Neural progenitor cell (in vitro differentiated cells): Measurements from ENCODE around the gene PTPRA. TPM values are rescaled to one million over a fixed set of nuclear protein-coding genes. Genes with fewer than 3 reads are reported as not detected.

Experiments
- DNase-seq: peaks from one replicate; pipeline ENCODE4 v3.0.0-alpha.2; 2016; ENCODE audit warnings: low spot score
- H2AFZ ChIP-seq: fragments of 200-600 bp; sonication (generic); replicated peaks from 2 replicates; pipeline ENCODE4 v1.6.1; 2016; ENCODE audit warnings: antibody characterized with exemption
- H3F3A ChIP-seq: fragments of 200-600 bp; sonication (generic); 2 replicates; pipeline ENCODE4 v1.6.1; 2016; ENCODE audit warnings: antibody characterized with exemption, low read depth
- H3K27ac ChIP-seq: fragments of 200-600 bp; sonication (generic); 2 replicates; pipeline ENCODE4 v1.5.1; 2016; ENCODE audit warnings: mild to moderate bottlenecking
- H3K27me3 ChIP-seq: fragments of 200-600 bp; sonication (generic); 2 replicates; pipeline ENCODE4 v1.6.1; 2016; ENCODE audit warnings: mild to moderate bottlenecking, moderate library complexity
- H3K36me3 ChIP-seq: fragments of 200-600 bp; sonication (generic); 2 replicates; pipeline ENCODE4 v1.5.1; 2016
- H3K4me1 ChIP-seq: fragments of 200-600 bp; sonication (generic); 2 replicates; pipeline ENCODE4 v1.6.1; 2016; ENCODE audit warnings: mixed run types
- H3K4me2 ChIP-seq: fragments of 200-600 bp; sonication (generic); 2 replicates; pipeline ENCODE4 v1.6.1; 2016
- H3K4me3 ChIP-seq: fragments of 200-600 bp; sonication (generic); 2 replicates; pipeline ENCODE4 v1.5.1; 2016
- H3K79me2 ChIP-seq: fragments of 200-600 bp; sonication (generic); 2 replicates; pipeline ENCODE4 v1.6.1; 2016; ENCODE audit warnings: low read depth
- H3K9ac ChIP-seq: fragments of 200-600 bp; sonication (generic); 2 replicates; pipeline ENCODE4 v1.6.1; 2016
- H3K9me3 ChIP-seq: fragments of 200-600 bp; sonication (generic); 2 replicates; pipeline ENCODE4 v1.5.1; 2016; ENCODE audit warnings: low read depth
- H4K20me1 ChIP-seq: fragments of 200-600 bp; sonication (generic); 2 replicates; pipeline ENCODE4 v1.6.1; 2016; ENCODE audit warnings: low read depth
- H3K27ac Mint-ChIP-seq: 3 replicates; pipeline ENCODE4 v1.8.0; 2021; ENCODE audit warnings: mixed read lengths
- H3K27me3 Mint-ChIP-seq: 2 replicates; pipeline ENCODE4 v1.8.0; 2022; ENCODE audit warnings: low read depth, mild to moderate bottlenecking, inconsistent platforms, moderate library complexity, mixed read lengths; ENCODE audit not compliant: insufficient read depth
- H3K36me3 Mint-ChIP-seq: 3 replicates; pipeline ENCODE4 v1.8.0; 2021; ENCODE audit warnings: mixed read lengths
- H3K4me1 Mint-ChIP-seq: 3 replicates; pipeline ENCODE4 v1.8.0; 2021; ENCODE audit warnings: mixed read lengths
- H3K4me3 Mint-ChIP-seq: 3 replicates; pipeline ENCODE4 v1.8.0; 2021; ENCODE audit warnings: mild to moderate bottlenecking, moderate library complexity, mixed read lengths
- H3K9me3 Mint-ChIP-seq: 3 replicates; pipeline ENCODE4 v1.8.0; 2020; ENCODE audit warnings: mixed read lengths
- CTCF ChIP-seq: fragments of 200-600 bp; sonication (generic); IDR thresholded peaks from 2 replicates; pipeline ENCODE4 v1.5.1; 2017; ENCODE audit warnings: antibody characterized with exemption, mild to moderate bottlenecking
- EZH2 ChIP-seq: fragments of 200-600 bp; sonication (generic); IDR thresholded peaks from 2 replicates; pipeline ENCODE4 v1.6.1; 2017; ENCODE audit warnings: antibody characterized with exemption, mild to moderate bottlenecking, moderate library complexity
- EZH2phosphoT487 ChIP-seq: fragments of 200-600 bp; sonication (generic); IDR thresholded peaks from 2 replicates; pipeline ENCODE4 v1.6.1; 2017; ENCODE audit warnings: antibody characterized with exemption
- total RNA-seq: library from RNA; depleted of rRNA; stranded (reverse); fragments of >200 nt; gene quantifications from 2 replicates; pipeline ENCODE4 v1.2.3, GENCODE V29; 2015; ENCODE audit warnings: low replicate concordance

PTPRA gene
- total RNA-seq, 1 donor from 2014 or later: 77.7 TPM

GRCh38 chr20:2907519-2907918 lies 34.2 kb downstream of the PTPRA start:
- Mint-ChIP-seq H3K27me3 (peaks cover 2% of the 10 kb centered on the region), H3K27ac (no peak overlapping the region), H3K4me1 (no peaks in the 10 kb centered on the region), H3K36me3 (peaks cover 18% of the 10 kb centered on the region), H3K4me3 (no peak overlapping the region), H3K9me3 (peaks cover 11% of the 10 kb centered on the region)
- H3F3A ChIP-seq: peaks cover 22% of the 10 kb centered on the region
- H3K27ac ChIP-seq: no peak overlapping the region
- no peak overlapping the region for H3K4me3 ChIP-seq
- no peak for DNase-seq
- no peak overlapping the region for H3K4me2 ChIP-seq
- no peaks in the 10 kb centered on the region for H3K27me3 ChIP-seq
- H4K20me1 ChIP-seq: peaks cover 22% of the 10 kb centered on the region
- H3K79me2 ChIP-seq: peaks cover 76% of the 10 kb centered on the region
- H3K9me3 ChIP-seq: peaks cover 8% of the 10 kb centered on the region
- TF ChIP-seq CTCF (no peak), EZH2 (no peak), EZH2phosphoT487 (no peak)
- no peaks in the 10 kb centered on the region for H3K4me1 ChIP-seq
- no peak overlapping the region for H3K9ac ChIP-seq
- H3K36me3 ChIP-seq: no peaks in the 10 kb centered on the region
- H2AFZ ChIP-seq: no peak overlapping the region

GRCh38 chr20:2909953-2910352 lies 36.7 kb downstream of the PTPRA start:
- no peaks in the 10 kb centered on the region for H3K36me3 ChIP-seq

GRCh38 chr20:2911200-2911599 lies 37.9 kb downstream of the PTPRA start:
- no peak overlapping the region for H3K27ac ChIP-seq
- Mint-ChIP-seq H3K4me1 (no peaks in the 10 kb centered on the region), H3K4me3 (no peak overlapping the region), H3K9me3 (peaks cover 5% of the 10 kb centered on the region), H3K27ac (no peak overlapping the region), H3K27me3 (peaks cover 2% of the 10 kb centered on the region), H3K36me3 (peaks cover 8% of the 10 kb centered on the region)
- peaks cover 20% of the 10 kb centered on the region for H3F3A ChIP-seq
- no peaks in the 10 kb centered on the region for H3K27me3 ChIP-seq
- no peak for DNase-seq
- H2AFZ ChIP-seq: no peak overlapping the region
- H3K9ac ChIP-seq: no peak overlapping the region
- peaks cover 48% of the 10 kb centered on the region for H3K79me2 ChIP-seq
- no peaks in the 10 kb centered on the region for H3K36me3 ChIP-seq
- H3K4me2 ChIP-seq: no peak overlapping the region
- no peak overlapping the region for H3K4me3 ChIP-seq
- no peaks in the 10 kb centered on the region for H3K9me3 ChIP-seq
- no peaks in the 10 kb centered on the region for H3K4me1 ChIP-seq
- H4K20me1 ChIP-seq: peaks cover 33% of the 10 kb centered on the region
- TF ChIP-seq CTCF (no peak), EZH2phosphoT487 (no peak), EZH2 (no peak)

More at GRCh38 chr20:2909953-2910352, 36.7 kb downstream of the PTPRA start:
- Histone ChIP-seq H3K4me2 (no peak overlapping the region), H3K27ac (no peak overlapping the region), H2AFZ (no peak overlapping the region), H4K20me1 (peaks cover 30% of the 10 kb centered on the region), H3K4me1 (no peaks in the 10 kb centered on the region), H3K9ac (no peak overlapping the region), H3K27me3 (no peaks in the 10 kb centered on the region), H3K79me2 (peaks cover 51% of the 10 kb centered on the region), H3K9me3 (peaks cover 3% of the 10 kb centered on the region), H3F3A (peaks cover 22% of the 10 kb centered on the region), H3K4me3 (no peak overlapping the region)
- no peaks in the 10 kb centered on the region for H3K4me1 Mint-ChIP-seq
- TF ChIP-seq CTCF (no peak), EZH2phosphoT487 (no peak), EZH2 (no peak)
- no peak for DNase-seq
- no peak overlapping the region for H3K4me3 Mint-ChIP-seq
- H3K27me3 Mint-ChIP-seq: peaks cover 2% of the 10 kb centered on the region
- H3K9me3 Mint-ChIP-seq: peaks cover 3% of the 10 kb centered on the region
- peaks cover 9% of the 10 kb centered on the region for H3K36me3 Mint-ChIP-seq
- no peak overlapping the region for H3K27ac Mint-ChIP-seq
